ENCODE data around the gene TUBB. TPM values are rescaled to one million over a fixed set of nuclear protein-coding genes. Genes with fewer than 3 reads are reported as not detected.

Gene TUBB
- total and polyA plus RNA-seq, 2 of the 4 experiments (the other 2 are of a cell fraction): 1,401 to 2,004 TPM

DNA sequence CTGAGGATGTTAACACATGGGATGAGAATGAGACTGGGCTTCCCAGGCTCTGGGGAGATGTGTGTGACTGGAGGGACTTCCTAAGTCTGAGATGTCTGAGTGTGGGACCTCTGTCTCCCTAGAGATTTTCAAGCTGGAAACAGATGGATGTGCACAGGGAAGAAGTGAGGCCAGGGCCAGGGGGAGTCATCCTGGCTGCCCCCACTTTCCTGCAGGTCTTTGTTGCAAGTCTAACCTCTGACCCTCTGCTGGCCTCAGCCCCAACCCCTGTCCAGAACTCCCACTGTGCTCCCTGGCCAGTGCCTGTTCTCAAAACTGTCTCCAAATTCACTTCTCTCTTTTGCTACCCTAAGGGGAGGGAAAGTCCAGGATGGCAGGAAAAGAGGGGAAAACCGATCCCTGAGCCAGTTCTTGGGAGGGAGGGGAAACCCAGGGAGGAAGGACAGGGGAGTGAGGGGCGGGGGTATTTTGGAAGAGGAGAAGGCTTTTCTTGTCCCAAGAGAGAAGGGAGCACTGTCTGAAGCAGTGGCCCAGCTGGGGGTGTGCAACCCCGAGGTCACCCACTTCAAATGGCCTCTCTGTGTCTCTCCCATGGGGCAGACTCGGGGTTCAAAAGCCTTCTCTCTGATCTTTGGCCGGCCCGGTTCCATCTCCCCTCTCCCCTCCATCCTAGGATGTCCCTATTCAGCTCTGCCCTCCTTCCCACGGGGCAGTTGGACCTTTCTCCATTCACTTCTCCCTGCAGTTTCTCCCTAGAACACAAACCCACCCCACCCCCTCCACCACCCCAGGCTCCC lies 36.8 kb upstream of the TUBB start:
- peak overlapping the region; percentile 98 for H2AK5ac ChIP-seq (ENCODE audit: low read depth, low read length)
- H3K9me3 ChIP-seq (ENCODE audit: control insufficient read depth, insufficient read depth, low read length): no peaks in the 10 kb centered on the region
- 0% methylated on average over 1 of the region's 7 CpGs; no CpG with 5 or more reads in 1 of the 2 experiments for WGBS, 2 experiments (ENCODE audit: extremely low coverage in 2 of 2, insufficient read length in 1 of 2)
- TF ChIP-seq CEBPB (IDR thresholded peaks at IDR 0.05; ENCODE audit: low read depth, low read length) (no peak), SMC3 (IDR thresholded peaks at IDR 0.05; ENCODE audit: low read depth, low read length) (no peak), RFX5 (IDR thresholded peaks at IDR 0.05; ENCODE audit: low read depth, low read length) (no peak), RCOR1 (IDR thresholded peaks at IDR 0.05; ENCODE audit: insufficient replicate concordance, low read length) (no peak), NFE2L2 (IDR thresholded peaks at IDR 0.05; ENCODE audit: low read depth, low read length) (no peak)
- H3K14ac ChIP-seq (replicated peaks; ENCODE audit: low read depth, low read length): peak overlapping the region; percentile 100
- H3K4me3 ChIP-seq (ENCODE audit: insufficient read depth, low read depth, low read length): peak overlapping the region; percentile 97
- in situ Hi-C loops (cut with MboI; ENCODE audit: low sequenced_read_pairs) (loop anchor here (5.0 kb wide), 1 partner anchor 39 kb away; the partner anchor contains the start of gene TUBB), dilution Hi-C loops (cut with HindIII; ENCODE audit: low sequenced_read_pairs, unreplicated experiment) (no loop called here), intact Hi-C loops (cut with micrococcal nuclease) (loop anchor here (5.0 kb wide), 1 partner anchor 404 kb away; no protein-coding TSS in a partner anchor)
- H2AFZ ChIP-seq (replicated peaks; ENCODE audit: low read length, poor library complexity): peak overlapping the region; percentile 40
- peak overlapping the region; percentile 99 for H4K91ac ChIP-seq (ENCODE audit: insufficient read depth, low read depth, low read length)
- DNase-seq (no peak), ATAC-seq (ENCODE audit: low read depth) (no peak)
- H3K27ac ChIP-seq (ENCODE audit: insufficient read depth, low read length): peak overlapping the region; percentile 100
- peak overlapping the region; percentile 53 for H2BK20ac ChIP-seq (ENCODE audit: low read depth, low read length)
- no peaks in the 10 kb centered on the region for H3K27me3 ChIP-seq (ENCODE audit: control insufficient read depth, insufficient read depth, low read length)
- ChIA-PET POLR2A (ENCODE audit: unreplicated experiment) (interaction anchor here (0.5 to 1.8 kb wide), 5 partner anchors 11 to 93 kb away, joined by 3 to 10 read pairs (median 6); partner anchors contain the start of gene DHX16), CTCF (no interaction called here)
- peak overlapping the region; percentile 100 for H3K56ac ChIP-seq (ENCODE audit: extremely low read depth, insufficient read depth, low read length)
- peak overlapping the region; percentile 95 for H2AK9ac ChIP-seq (replicated peaks; ENCODE audit: low read depth, low read length, poor library complexity)
- peak overlapping the region; percentile 100 for H3K9ac ChIP-seq (ENCODE audit: low read depth, low read length)
- H4K20me1 ChIP-seq (ENCODE audit: insufficient read depth, low read length): peaks cover 74% of the 10 kb centered on the region
- H3K36me3 ChIP-seq (ENCODE audit: control insufficient read depth, insufficient read depth, low read length): peaks cover 47% of the 10 kb centered on the region
- BruUV-seq (replicated peaks): no TSS peak
- H3K4me1 ChIP-seq (ENCODE audit: control insufficient read depth, insufficient read depth, low read length): peaks cover 18% of the 10 kb centered on the region
- H3K9me1 ChIP-seq (ENCODE audit: insufficient read depth, low read length): no peaks in the 10 kb centered on the region
- H3K4me2 ChIP-seq (ENCODE audit: low read depth, low read length): peak overlapping the region; percentile 96
- peak overlapping the region; percentile 96; the same call in 2 of the 3 replicates for H2BK15ac ChIP-seq (ENCODE audit: low read depth, low read length)
- H2BK120ac ChIP-seq (ENCODE audit: low read depth, low read length): peak overlapping the region; percentile 88
- H3K4ac ChIP-seq (ENCODE audit: low read depth, low read length): peak overlapping the region; percentile 98
- H4K5ac ChIP-seq (ENCODE audit: low read depth, low read length): peak overlapping the region; percentile 61
- H3K23ac ChIP-seq (ENCODE audit: low read depth, low read length): peak overlapping the region; percentile 100
- H2BK5ac ChIP-seq (ENCODE audit: low read depth, low read length, poor library complexity, severe bottlenecking): peak overlapping the region; percentile 96
- H3K18ac ChIP-seq (ENCODE audit: low read depth, low read length): peak overlapping the region; percentile 92
- peak overlapping the region; percentile 90 to 96 for H4K8ac ChIP-seq (ENCODE audit: low read depth in 2 of 2, low read length in 2 of 2)
- peaks cover 6 to 37% of the 10 kb centered on the region in 2 experiments; a peak in 3 of 4 replicates for H3K79me1 ChIP-seq (ENCODE audit: low read depth in 1 of 2, low read length in 2 of 2)
